ENCODE results near the gene ADCYAP1. TPM values are rescaled to one million over a fixed set of nuclear protein-coding genes. Genes with fewer than 3 reads are reported as not detected.

ADCYAP1 gene
- total RNA-seq, 1 donor from 2014 or later = not detected

GRCh38 chr18:959854-960253 is 55.2 kb downstream of the ADCYAP1 start:
- intact Hi-C loops (cut with micrococcal nuclease) = loop anchor here (10.0 kb wide), 1 partner anchor 55 kb away; the partner anchor contains the start of gene ADCYAP1

Other genes with a start within 250 kb of the ADCYAP1 start
- gene TYMS, start 247.2 kb upstream of the ADCYAP1 start, total RNA-seq = 354 and 362 TPM in 2 replicates
- gene ENOSF1, start 192.2 kb upstream of the ADCYAP1 start, total RNA-seq = 89.6 and 92.2 TPM in 2 replicates
- gene YES1, start 92.6 kb upstream of the ADCYAP1 start, total RNA-seq = 9.8 and 11.6 TPM in 2 replicates

Data from T-helper 2 cell treated with Interferon-gamma antibody and Interleukin-4, amounts not matched to agents 100 ng/mL and 5 ng/mL, for 36 hours (primary cell).